C4-2B (cell line): ENCODE data around the gene ACOXL.

ENCODE experiments used
- ZFX ChIP-seq: fragments of 450-650 bp; IDR thresholded peaks from 2 replicates; pipeline ENCODE4 v1.6.1; 2017
- TF ChIP-seq, protein P1 (sequence below): fragments of 450-650 bp; conservative IDR thresholded peaks from 2 replicates; pipeline ENCODE4 v1.5.1; 2017; ENCODE audit warnings: mild to moderate bottlenecking

DNA sequence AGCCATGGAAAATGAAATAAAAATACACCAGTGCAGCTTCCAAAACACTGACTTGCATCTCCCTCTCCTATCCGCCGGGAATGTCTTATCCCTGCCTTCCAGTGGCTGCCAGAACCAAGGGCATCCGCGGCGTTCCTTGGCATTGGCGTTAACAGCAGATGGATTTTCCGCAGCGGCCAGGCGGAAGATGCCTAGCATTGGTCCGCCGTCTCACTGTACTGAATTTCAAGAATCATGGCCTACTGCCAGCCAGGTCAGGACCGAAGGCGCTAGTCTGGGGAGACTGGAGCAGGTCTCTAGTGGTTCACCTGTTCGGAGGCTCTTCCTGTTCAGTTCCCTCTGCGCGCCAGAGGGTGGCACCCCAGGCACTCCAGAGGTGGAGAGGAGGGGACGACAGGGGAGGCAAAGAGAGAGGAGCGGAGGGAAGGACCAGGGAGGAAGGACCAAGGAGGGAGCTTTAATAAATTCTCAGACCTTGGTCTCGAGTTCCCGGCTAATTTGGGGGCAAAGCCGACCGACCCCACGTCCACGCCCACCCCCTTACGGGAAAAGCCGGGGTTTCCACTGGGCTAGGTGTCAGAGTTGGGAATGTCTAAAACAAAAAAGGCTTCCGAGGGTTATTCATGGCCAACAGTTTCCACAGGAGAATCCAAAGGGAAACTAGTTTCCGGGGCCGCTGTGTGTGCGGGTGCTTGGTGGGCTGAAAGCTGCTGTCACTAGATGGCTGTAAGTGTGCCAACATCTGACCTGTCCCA lies 384.6 kb downstream of the ACOXL start:
- TF ChIP-seq, protein P1, sequence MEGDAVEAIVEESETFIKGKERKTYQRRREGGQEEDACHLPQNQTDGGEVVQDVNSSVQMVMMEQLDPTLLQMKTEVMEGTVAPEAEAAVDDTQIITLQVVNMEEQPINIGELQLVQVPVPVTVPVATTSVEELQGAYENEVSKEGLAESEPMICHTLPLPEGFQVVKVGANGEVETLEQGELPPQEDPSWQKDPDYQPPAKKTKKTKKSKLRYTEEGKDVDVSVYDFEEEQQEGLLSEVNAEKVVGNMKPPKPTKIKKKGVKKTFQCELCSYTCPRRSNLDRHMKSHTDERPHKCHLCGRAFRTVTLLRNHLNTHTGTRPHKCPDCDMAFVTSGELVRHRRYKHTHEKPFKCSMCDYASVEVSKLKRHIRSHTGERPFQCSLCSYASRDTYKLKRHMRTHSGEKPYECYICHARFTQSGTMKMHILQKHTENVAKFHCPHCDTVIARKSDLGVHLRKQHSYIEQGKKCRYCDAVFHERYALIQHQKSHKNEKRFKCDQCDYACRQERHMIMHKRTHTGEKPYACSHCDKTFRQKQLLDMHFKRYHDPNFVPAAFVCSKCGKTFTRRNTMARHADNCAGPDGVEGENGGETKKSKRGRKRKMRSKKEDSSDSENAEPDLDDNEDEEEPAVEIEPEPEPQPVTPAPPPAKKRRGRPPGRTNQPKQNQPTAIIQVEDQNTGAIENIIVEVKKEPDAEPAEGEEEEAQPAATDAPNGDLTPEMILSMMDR: peak; percentile 89
- no peak for TF ChIP-seq ZFX
